Gastroesophageal sphincter (tissue), 3 donors: ENCODE data around the gene ELOF1.

Experiments used
- POLR2AphosphoS5 ChIP-seq: sonication (generic); formaldehyde crosslinking; IDR thresholded peaks from one replicate; pipeline ENCODE4 v1.6.1; 2017; ENCODE audit warnings: antibody characterized with exemption
- TF ChIP-seq, protein P1 (sequence below), 4 experiments: fragments of 200-600 bp in 2 of 4; fragments of 450-650 bp in 2 of 4; sonication (generic) in 1 of 4; IDR thresholded peaks; one replicate each; pipeline ENCODE4 v1.5.1; 2017 to 2019; ENCODE audit warnings: antibody characterized with exemption in 4 of 4, mild to moderate bottlenecking in 2 of 4, moderate library complexity in 2 of 4

DNA sequence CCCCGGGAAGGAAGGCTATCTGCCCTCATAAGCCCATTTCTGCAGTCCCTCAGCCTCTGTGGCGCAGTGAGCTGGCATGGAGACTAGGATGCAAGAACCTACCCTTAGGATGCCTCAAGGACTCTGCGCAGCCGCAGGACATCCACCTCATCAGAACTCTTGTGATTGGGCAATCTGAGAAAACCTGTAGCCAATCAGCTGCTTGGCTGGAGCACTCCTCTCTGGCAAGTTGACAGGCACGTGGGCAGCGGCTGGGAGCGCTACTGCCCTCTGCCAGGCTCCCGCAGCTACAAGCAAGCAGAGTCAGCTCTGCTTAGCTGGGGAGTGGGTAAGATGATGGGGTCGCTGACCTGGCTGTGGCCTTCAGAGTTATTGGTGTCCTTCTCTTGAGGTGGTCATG, 28.6 kb downstream of the ELOF1 start:
- TF ChIP-seq, protein P1, sequence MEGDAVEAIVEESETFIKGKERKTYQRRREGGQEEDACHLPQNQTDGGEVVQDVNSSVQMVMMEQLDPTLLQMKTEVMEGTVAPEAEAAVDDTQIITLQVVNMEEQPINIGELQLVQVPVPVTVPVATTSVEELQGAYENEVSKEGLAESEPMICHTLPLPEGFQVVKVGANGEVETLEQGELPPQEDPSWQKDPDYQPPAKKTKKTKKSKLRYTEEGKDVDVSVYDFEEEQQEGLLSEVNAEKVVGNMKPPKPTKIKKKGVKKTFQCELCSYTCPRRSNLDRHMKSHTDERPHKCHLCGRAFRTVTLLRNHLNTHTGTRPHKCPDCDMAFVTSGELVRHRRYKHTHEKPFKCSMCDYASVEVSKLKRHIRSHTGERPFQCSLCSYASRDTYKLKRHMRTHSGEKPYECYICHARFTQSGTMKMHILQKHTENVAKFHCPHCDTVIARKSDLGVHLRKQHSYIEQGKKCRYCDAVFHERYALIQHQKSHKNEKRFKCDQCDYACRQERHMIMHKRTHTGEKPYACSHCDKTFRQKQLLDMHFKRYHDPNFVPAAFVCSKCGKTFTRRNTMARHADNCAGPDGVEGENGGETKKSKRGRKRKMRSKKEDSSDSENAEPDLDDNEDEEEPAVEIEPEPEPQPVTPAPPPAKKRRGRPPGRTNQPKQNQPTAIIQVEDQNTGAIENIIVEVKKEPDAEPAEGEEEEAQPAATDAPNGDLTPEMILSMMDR (IDR thresholded peaks at IDR 0.05), result peak in 3 of 4 experiments; percentile 12 to 54 (median 19)
- peak; percentile 21 for TF ChIP-seq POLR2AphosphoS5
